GM10266 (cell line): Measurements from ENCODE around the gene TSPEAR.

ENCODE experiments used
- DNase-seq: peaks from one replicate; pipeline ENCODE4 v3.0.0; 2012; ENCODE audit errors: extremely low spot score
- CTCF ChIP-seq: IDR thresholded peaks from 2 replicates; pipeline ENCODE4 v1.5.1; 2012; ENCODE audit warnings: mild to moderate bottlenecking, low read depth; ENCODE audit not compliant: control insufficient read depth, insufficient read depth; ENCODE audit errors: missing control alignments

TSPEAR gene

GRCh38 chr21:44499631-44500030 lies 211.7 kb downstream of the TSPEAR start:
- no peak for TF ChIP-seq CTCF
- no peak for DNase-seq

- no peak for TF ChIP-seq CTCF
- DNase-seq, result no peak
Measured at GRCh38 chr21:44499211-44499560, 212.2 kb downstream of the TSPEAR start.

- no peak for TF ChIP-seq CTCF
Measured at GRCh38 chr21:44498280-44499210, 212.8 kb downstream of the TSPEAR start.

GRCh38 chr21:44497703-44498126 lies 213.7 kb downstream of the TSPEAR start:
- DNase-seq, result no peak
- no peak for TF ChIP-seq CTCF

More at GRCh38 chr21:44498280-44499210, 212.8 kb downstream of the TSPEAR start:
- no peak for DNase-seq

GRCh38 chr21:44496564-44497550 lies 214.5 kb downstream of the TSPEAR start:
- DNase-seq, result no peak
- no peak for TF ChIP-seq CTCF

- TF ChIP-seq CTCF, result no peak
- no peak for DNase-seq
Measured at GRCh38 chr21:44495611-44496563, 215.5 kb downstream of the TSPEAR start.
